Trophoblast cell (in vitro differentiated cells and primary cell): Measurements from ENCODE around the gene LRRC4B.

Experiments used
- DNase-seq, 2 donors: peaks; one replicate each; pipeline ENCODE4 v3.0.0-alpha.2; 2016
- H2AFZ ChIP-seq: 2 replicates; pipeline ENCODE4 v1.6.1; 2013; ENCODE audit warnings: low read length, moderate library complexity, mild to moderate bottlenecking; ENCODE audit not compliant: insufficient read depth, poor library complexity
- H2AK5ac ChIP-seq: 2 replicates; pipeline ENCODE4 v1.6.1; 2013; ENCODE audit warnings: mild to moderate bottlenecking, low read length
- H2BK120ac ChIP-seq: 2 replicates; pipeline ENCODE4 v1.6.1; 2013; ENCODE audit warnings: low read length, mild to moderate bottlenecking, moderate library complexity; ENCODE audit not compliant: insufficient read depth, poor library complexity
- H2BK12ac ChIP-seq: 2 replicates; pipeline ENCODE4 v1.6.1; 2013; ENCODE audit warnings: mild to moderate bottlenecking, low read length, moderate library complexity
- H2BK5ac ChIP-seq: 2 replicates; pipeline ENCODE4 v1.6.1; 2013; ENCODE audit warnings: low read length, low read depth, moderate library complexity, mild to moderate bottlenecking; ENCODE audit not compliant: poor library complexity
- H3K14ac ChIP-seq: 2 replicates; pipeline ENCODE4 v1.6.1; 2013; ENCODE audit warnings: mild to moderate bottlenecking, low read length
- H3K18ac ChIP-seq: 2 replicates; pipeline ENCODE4 v1.6.1; 2013; ENCODE audit warnings: mild to moderate bottlenecking, low read length
- H3K23ac ChIP-seq: 2 replicates; pipeline ENCODE4 v1.6.1; 2013; ENCODE audit warnings: low read length
- H3K27ac ChIP-seq: 2 replicates; pipeline ENCODE4 v1.5.1; 2013; ENCODE audit warnings: low read depth, mild to moderate bottlenecking, inconsistent platforms, low read length, moderate library complexity
- H3K27me3 ChIP-seq: 2 replicates; pipeline ENCODE4 v1.6.1; 2013; ENCODE audit warnings: inconsistent platforms, mild to moderate bottlenecking, low read length, moderate library complexity; ENCODE audit not compliant: insufficient read depth
- H3K36me3 ChIP-seq, 2 experiments: 1 replicate in 1 of 2; 2 replicates in 1 of 2; pipeline ENCODE4 v1.6.1; 2013; ENCODE audit warnings: low read length in 2 of 2, mild to moderate bottlenecking in 2 of 2, moderate library complexity in 1 of 2; ENCODE audit not compliant: insufficient read depth in 2 of 2, control insufficient read depth in 1 of 2
- H3K4ac ChIP-seq: 2 replicates; pipeline ENCODE4 v1.6.1; 2013; ENCODE audit warnings: low read depth, mild to moderate bottlenecking, low read length, moderate library complexity
- H3K4me1 ChIP-seq, 2 experiments: 1 replicate in 1 of 2; 2 replicates in 1 of 2; pipeline ENCODE4 v1.6.1; 2013; ENCODE audit warnings: low read length in 2 of 2, mild to moderate bottlenecking in 2 of 2, moderate library complexity in 1 of 2; ENCODE audit not compliant: insufficient read depth in 2 of 2, control insufficient read depth in 1 of 2
- H3K4me2 ChIP-seq: 2 replicates; pipeline ENCODE4 v1.6.1; 2013; ENCODE audit warnings: inconsistent platforms, mild to moderate bottlenecking, low read length, moderate library complexity
- H3K4me3 ChIP-seq: 2 replicates; pipeline ENCODE4 v1.5.1; 2013; ENCODE audit warnings: mild to moderate bottlenecking, low read depth, low read length, inconsistent platforms
- H3K79me1 ChIP-seq: one replicate; pipeline ENCODE4 v1.6.1; 2013; ENCODE audit warnings: low read length
- H3K79me2 ChIP-seq: 2 replicates; pipeline ENCODE4 v1.6.1; 2013; ENCODE audit warnings: low read length, mild to moderate bottlenecking; ENCODE audit not compliant: control insufficient read depth, insufficient read depth, poor library complexity
- H3K9ac ChIP-seq: 2 replicates; pipeline ENCODE4 v1.6.1; 2013; ENCODE audit warnings: mild to moderate bottlenecking, low read length
- H3K9me3 ChIP-seq: 2 replicates; pipeline ENCODE4 v1.6.1; 2013; ENCODE audit warnings: low read depth, mild to moderate bottlenecking, control low read depth, inconsistent platforms, low read length; ENCODE audit not compliant: insufficient read depth
- H4K12ac ChIP-seq: 2 replicates; pipeline ENCODE4 v1.6.1; 2013; ENCODE audit warnings: low read depth, mild to moderate bottlenecking, low read length, moderate library complexity
- H4K8ac ChIP-seq: 2 replicates; pipeline ENCODE4 v1.6.1; 2013; ENCODE audit warnings: low read depth, mild to moderate bottlenecking, low read length, moderate library complexity
- H4K91ac ChIP-seq: one replicate; pipeline ENCODE4 v1.6.1; 2013; ENCODE audit warnings: low read depth, mild to moderate bottlenecking, low read length, moderate library complexity
- WGBS: extraction: QIAGEN DNeasy Blood & Tissue Kit; methylation state at CpG from one replicate; pipeline ENCODE4 v1.1.7; 2013; ENCODE audit warnings: missing lambda C conversion rate; ENCODE audit not compliant: insufficient read length, insufficient coverage; ENCODE audit errors: extremely low coverage; 5-methylcytosine and 5-hydroxymethylcytosine counted together

Gene LRRC4B

DNA sequence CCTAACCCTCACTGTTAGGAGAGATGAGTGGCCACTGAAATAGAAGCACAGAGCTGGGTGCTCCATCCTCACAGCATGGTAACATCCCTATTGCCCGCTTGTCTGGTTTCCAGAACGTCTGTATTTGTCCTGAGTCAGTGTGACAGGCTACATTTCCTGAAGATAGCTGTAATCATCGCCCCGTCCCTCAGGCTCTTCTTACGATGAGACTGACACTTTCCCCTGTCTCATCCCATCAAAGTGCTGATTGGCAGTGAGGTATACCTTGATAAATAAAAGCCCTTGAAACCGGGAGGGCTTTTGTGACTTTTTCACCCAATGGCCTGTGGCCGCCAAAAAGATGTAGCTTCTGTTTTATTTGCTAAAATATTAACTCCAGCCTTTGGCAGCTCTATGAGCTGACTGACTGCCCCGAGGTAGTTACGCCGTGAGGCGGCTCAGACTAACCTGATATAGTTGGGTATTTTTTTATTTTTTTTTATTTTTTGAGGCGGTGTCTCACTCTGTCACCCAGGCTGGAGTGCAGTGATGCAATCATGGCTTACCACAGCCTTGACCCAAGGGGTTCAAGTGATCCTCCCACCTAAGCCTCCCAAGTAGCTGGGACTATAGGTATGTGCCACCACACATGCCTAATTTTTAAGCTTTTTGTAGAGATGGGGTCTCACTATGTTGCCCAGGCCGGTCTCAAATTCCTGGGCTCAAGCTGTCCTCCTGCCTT lies 5.7 kb upstream of the LRRC4B start:
- Histone ChIP-seq H4K91ac (no peak overlapping the region), H3K27me3 (peaks cover 5% of the 10 kb centered on the region), H3K4me1 (no peaks in the 10 kb centered on the region), H2BK5ac (no peak overlapping the region), H3K27ac (no peak overlapping the region), H3K9me3 (peaks cover 1% of the 10 kb centered on the region), H2BK12ac (no peak overlapping the region), H2AK5ac (no peak overlapping the region), H3K9ac (no peak overlapping the region), H3K36me3 (no peaks in the 10 kb centered on the region), H4K12ac (no peak overlapping the region), H2BK120ac (no peak overlapping the region), H3K79me2 (no peaks in the 10 kb centered on the region), H3K79me1 (no peaks in the 10 kb centered on the region), H2AFZ (no peak overlapping the region), H3K18ac (no peak overlapping the region), H3K23ac (no peak overlapping the region), H3K14ac (no peak overlapping the region), H3K4me2 (no peak overlapping the region), H4K8ac (no peak overlapping the region), H3K4me3 (no peak overlapping the region), H3K4ac (no peak overlapping the region)
- DNase-seq = no peak
- no CpG with 5 or more reads among the region's 13 CpGs for WGBS

GRCh38 chr19:50570997-50571396 lies 2.8 kb upstream of the LRRC4B start:
- H3K27ac ChIP-seq = no peak overlapping the region
- no peak overlapping the region for H3K9ac ChIP-seq
- no CpG with 5 or more reads among the region's 11 CpGs for WGBS
- H4K91ac ChIP-seq = no peak overlapping the region
- no peak overlapping the region for H3K4me3 ChIP-seq
- peaks cover 19% of the 10 kb centered on the region for H3K27me3 ChIP-seq
- no peaks in the 10 kb centered on the region for H3K4me1 ChIP-seq
- H3K79me2 ChIP-seq = no peaks in the 10 kb centered on the region
- no peak overlapping the region for H3K4ac ChIP-seq
- no peak overlapping the region for H3K4me2 ChIP-seq
- no peaks in the 10 kb centered on the region for H3K79me1 ChIP-seq
- H4K12ac ChIP-seq = no peak overlapping the region
- H3K36me3 ChIP-seq = no peaks in the 10 kb centered on the region
- H2BK120ac ChIP-seq = no peak overlapping the region
- no peak overlapping the region for H3K14ac ChIP-seq
- no peak overlapping the region for H2AFZ ChIP-seq
- no peak for DNase-seq
- no peak overlapping the region for H2BK5ac ChIP-seq
- H2BK12ac ChIP-seq = no peak overlapping the region
- H3K23ac ChIP-seq = no peak overlapping the region
- no peak overlapping the region for H2AK5ac ChIP-seq
- H3K18ac ChIP-seq = no peak overlapping the region
- no peak overlapping the region for H4K8ac ChIP-seq
- peaks cover 1% of the 10 kb centered on the region for H3K9me3 ChIP-seq

- H4K12ac ChIP-seq = no peak overlapping the region
- no peak overlapping the region for H3K23ac ChIP-seq
- no peaks in the 10 kb centered on the region for H3K4me1 ChIP-seq
- no peak overlapping the region for H4K8ac ChIP-seq
- no peak overlapping the region for H3K4ac ChIP-seq
- H3K79me1 ChIP-seq = no peaks in the 10 kb centered on the region
- no peaks in the 10 kb centered on the region for H3K36me3 ChIP-seq
- H2AFZ ChIP-seq = no peak overlapping the region
- no peak overlapping the region for H3K14ac ChIP-seq
- no peak overlapping the region for H3K4me2 ChIP-seq
- H3K9me3 ChIP-seq = peaks cover 6% of the 10 kb centered on the region
- WGBS = no CpG with 5 or more reads among the region's 19 CpGs
- H3K18ac ChIP-seq = no peak overlapping the region
- H3K27me3 ChIP-seq = peaks cover 28% of the 10 kb centered on the region
- H2BK120ac ChIP-seq = no peak overlapping the region
- no peak for DNase-seq
- no peak overlapping the region for H4K91ac ChIP-seq
- no peak overlapping the region for H2BK5ac ChIP-seq
- H2AK5ac ChIP-seq = no peak overlapping the region
- no peak overlapping the region for H3K4me3 ChIP-seq
- no peak overlapping the region for H2BK12ac ChIP-seq
- no peaks in the 10 kb centered on the region for H3K79me2 ChIP-seq
- no peak overlapping the region for H3K9ac ChIP-seq
- H3K27ac ChIP-seq = no peak overlapping the region
Measured at GRCh38 chr19:50569938-50570540, 1.8 kb upstream of the LRRC4B start.

GRCh38 chr19:50568728-50569698 lies 778 bp upstream of the LRRC4B start:
- DNase-seq = no peak
- no peak overlapping the region for H3K18ac ChIP-seq
- H3K4me1 ChIP-seq = no peaks in the 10 kb centered on the region
- H3K4me2 ChIP-seq = no peak overlapping the region
- no CpG with 5 or more reads among the region's 20 CpGs for WGBS
- no peak overlapping the region for H3K9ac ChIP-seq
- H2BK120ac ChIP-seq = no peak overlapping the region
- no peaks in the 10 kb centered on the region for H3K79me2 ChIP-seq
- H4K8ac ChIP-seq = no peak overlapping the region
- H3K27me3 ChIP-seq = peaks cover 36% of the 10 kb centered on the region
- H2BK5ac ChIP-seq = no peak overlapping the region
- no peak overlapping the region for H3K23ac ChIP-seq
- no peak overlapping the region for H2AK5ac ChIP-seq
- no peak overlapping the region for H2AFZ ChIP-seq
- H3K14ac ChIP-seq = no peak overlapping the region
- no peak overlapping the region for H3K4ac ChIP-seq
- no peaks in the 10 kb centered on the region for H3K36me3 ChIP-seq
- no peak overlapping the region for H3K27ac ChIP-seq
- H3K79me1 ChIP-seq = no peaks in the 10 kb centered on the region
- H2BK12ac ChIP-seq = no peak overlapping the region
- no peak overlapping the region for H4K12ac ChIP-seq
- H4K91ac ChIP-seq = no peak overlapping the region
- H3K4me3 ChIP-seq = no peak overlapping the region
- peaks cover 9% of the 10 kb centered on the region for H3K9me3 ChIP-seq
